Endothelial cell of umbilical vein (primary cell): Measurements from ENCODE around the gene SERPINA9. TPM values are rescaled to one million over a fixed set of nuclear protein-coding genes. Genes with fewer than 3 reads are reported as not detected.

Experiments
- BruUV-seq: library from RNA; stranded (reverse); fragments of 400-500 nt; replicated peaks from 2 replicates; lab custom pipeline; 2021; lab: Mats Ljungman, UMichigan
- CTCF ChIA-PET: fragments of 300-600, 350-600 bp; sonication (Branson Sonifier 250); formaldehyde crosslinking; loops from one replicate; lab custom pipeline; 2021; ENCODE audit warnings: antibody characterized with exemption, inconsistent platforms; lab: Charles Lee
- POLR2A ChIA-PET: fragments of 300-600, 350-600 bp; sonication (Branson Sonifier 250); formaldehyde crosslinking; loops from one replicate; lab custom pipeline; 2021; ENCODE audit warnings: antibody characterized with exemption, inconsistent platforms; lab: Charles Lee
- DNase-seq: peaks from one replicate; pipeline ENCODE4 v3.0.0-alpha.2; 2011; ENCODE audit warnings: low read depth, low spot score
- FAIRE-seq: peaks from 2 replicates; lab custom pipeline; 2011; peaks lifted over from hg19 to GRCh38; lab: Jason Lieb, UNC
- H2AFZ ChIP-seq: 2 replicates; pipeline ENCODE4 v1.6.0; 2012; ENCODE audit warnings: low read depth, low read length, control low read depth, inconsistent platforms
- H3K27ac ChIP-seq: 2 replicates; pipeline ENCODE4 v1.5.1; 2011; ENCODE audit warnings: low read depth, mild to moderate bottlenecking, control low read depth, low read length, moderate library complexity; ENCODE audit not compliant: insufficient read depth
- H3K27me3 ChIP-seq, 2 experiments: 2 replicates each; pipeline versions ENCODE4 v1.6.0 to v1.6.1; 2011; ENCODE audit warnings: low read length in 2 of 2, mixed read lengths in 1 of 2; ENCODE audit not compliant: control insufficient read depth in 2 of 2, insufficient read depth in 2 of 2
- H3K36me3 ChIP-seq, 2 experiments: 2 replicates in 1 of 2; 3 replicates in 1 of 2; pipeline ENCODE4 v1.5.1; 2011; ENCODE audit warnings: low read length in 2 of 2, mild to moderate bottlenecking in 1 of 2, moderate library complexity in 1 of 2; ENCODE audit not compliant: control insufficient read depth in 2 of 2, insufficient read depth in 2 of 2; ENCODE audit errors: extremely low read depth in 1 of 2
- H3K4me1 ChIP-seq: 3 replicates; pipeline ENCODE4 v1.5.1; 2011; ENCODE audit warnings: mild to moderate bottlenecking, low read length; ENCODE audit not compliant: control insufficient read depth, insufficient read depth; ENCODE audit errors: extremely low read depth
- H3K4me2 ChIP-seq: 2 replicates; pipeline ENCODE4 v1.6.1; 2011; ENCODE audit warnings: low read length, control low read depth, mixed read lengths; ENCODE audit not compliant: insufficient read depth
- H3K4me3 ChIP-seq, 3 experiments: fragments of 200-600 bp in 1 of 3; sonication (generic), shearing (Covaris generic) in 1 of 3; replicated peaks in 1 of 3; 2 replicates each; pipeline ENCODE4 v1.5.1; 2011 to 2016; ENCODE audit warnings: control low read depth in 3 of 3, low read length in 3 of 3, mild to moderate bottlenecking in 2 of 3, inconsistent platforms in 1 of 3, low read depth in 1 of 3, moderate library complexity in 1 of 3; ENCODE audit not compliant: insufficient read depth in 1 of 3
- H3K79me2 ChIP-seq: 2 replicates; pipeline ENCODE4 v1.6.0; 2012; ENCODE audit warnings: low read length, inconsistent platforms; ENCODE audit not compliant: control insufficient read depth, insufficient read depth
- H3K9ac ChIP-seq: replicated peaks from 2 replicates; pipeline ENCODE3; 2011; ENCODE audit warnings: low read length, control low read depth; ENCODE audit not compliant: insufficient read depth; ENCODE audit errors: extremely low read depth
- H3K9me1 ChIP-seq: replicated peaks from 3 replicates; pipeline ENCODE4 v1.6.0; 2011; ENCODE audit warnings: mild to moderate bottlenecking, low read length; ENCODE audit not compliant: control insufficient read depth, insufficient read depth; ENCODE audit errors: extremely low read depth
- H3K9me3 ChIP-seq: replicated peaks from 2 replicates; pipeline ENCODE4 v1.5.1; 2012; ENCODE audit warnings: low read length, inconsistent platforms; ENCODE audit not compliant: control insufficient read depth, insufficient read depth
- H4K20me1 ChIP-seq: replicated peaks from 2 replicates; pipeline ENCODE3; 2011; ENCODE audit warnings: mild to moderate bottlenecking, low read length; ENCODE audit not compliant: control insufficient read depth, insufficient read depth; ENCODE audit errors: extremely low read depth
- EZH2 ChIP-seq: IDR thresholded peaks from 2 replicates; pipeline ENCODE4 v1.6.1; 2012; ENCODE audit warnings: borderline replicate concordance, low read depth, mild to moderate bottlenecking, moderate library complexity, low read length, inconsistent platforms; ENCODE audit not compliant: severe bottlenecking
- FOS ChIP-seq: IDR thresholded peaks from 2 replicates; pipeline ENCODE4 v1.6.1; 2011; ENCODE audit warnings: mild to moderate bottlenecking, low read length, moderate library complexity, borderline replicate concordance; ENCODE audit not compliant: insufficient read depth
- JUN ChIP-seq: IDR thresholded peaks from 2 replicates; pipeline ENCODE4 v1.6.1; 2011; ENCODE audit warnings: borderline replicate concordance, low read depth; ENCODE audit not compliant: insufficient read length, insufficient read depth
- dilution Hi-C: fragments of 300-500 bp; cut with MboI; formaldehyde crosslinking; loops from one replicate; pipeline ENCODE4 v1.15.0; 2019; ENCODE audit warnings: low sequenced_read_pairs; ENCODE audit not compliant: extremely low pct_ligation_motif_present
- intact Hi-C: fragments of 100-400 bp; cut with micrococcal nuclease; formaldehyde crosslinking; loops from one replicate; pipeline ENCODE4 v1.10.0; 2022
- polyA plus RNA-seq, 4 experiments: library from polyadenylated mRNA; depleted of rRNA in 3 of 4; stranded (reverse) in 3 of 4; unstranded in 1 of 4; fragments of >200 nt; gene quantifications; 2 replicates each; pipeline versions ENCODE4 v1.2.1 to v1.2.3, GENCODE V29; 2011 to 2012; ENCODE audit warnings: missing spikeins in 1 of 4
- total RNA-seq: library from RNA; stranded (reverse); gene quantifications from 2 replicates; pipeline ENCODE4 v1.2.3, GENCODE V29; 2021

The SERPINA9 gene
- total and polyA plus RNA-seq, 2 donors (not counting 3 experiments of a cell fraction or from before 2014, with no cell fraction given) = not detected

GRCh38 chr14:94522115-94522724 lies 46.2 kb upstream of the SERPINA9 start:
- Histone ChIP-seq H3K9me1 (no peaks in the 10 kb centered on the region), H3K4me1 (no peaks in the 10 kb centered on the region), H3K4me2 (no peak overlapping the region), H4K20me1 (no peaks in the 10 kb centered on the region), H3K36me3 (no peaks in the 10 kb centered on the region), H3K9me3 (no peaks in the 10 kb centered on the region), H2AFZ (no peak overlapping the region), H3K9ac (no peak overlapping the region), H3K27me3 (no peaks in the 10 kb centered on the region), H3K4me3 (no peak overlapping the region), H3K27ac (no peak overlapping the region), H3K79me2 (no peaks in the 10 kb centered on the region)
- FAIRE-seq (no peak), DNase-seq (no peak)
- dilution Hi-C loops (no loop called here), intact Hi-C loops (no loop called here)
- CTCF ChIA-PET = interaction anchor here (0.8 to 1.2 kb wide), 2 partner anchors 27 kb away, joined by 3 to 8 read pairs; no protein-coding TSS in a partner anchor
- POLR2A ChIA-PET = no interaction called here
- BruUV-seq = no TSS peak
- TF ChIP-seq FOS (no peak), EZH2 (no peak)

- Histone ChIP-seq H3K9me3 (no peaks in the 10 kb centered on the region), H3K9ac (no peak overlapping the region), H3K27me3 (no peaks in the 10 kb centered on the region), H3K4me1 (no peaks in the 10 kb centered on the region), H3K4me2 (no peak overlapping the region), H3K4me3 (no peak overlapping the region), H3K79me2 (no peaks in the 10 kb centered on the region), H3K9me1 (no peaks in the 10 kb centered on the region), H2AFZ (no peak overlapping the region), H4K20me1 (no peaks in the 10 kb centered on the region), H3K36me3 (no peaks in the 10 kb centered on the region), H3K27ac (no peak overlapping the region)
- intact Hi-C loops (no loop called here), dilution Hi-C loops (no loop called here)
- TF ChIP-seq FOS = no peak
- TF ChIP-seq JUN = no peak
- ChIA-PET CTCF (interaction anchor here (1.2 kb wide), 1 partner anchor 27 kb away, joined by 8 read pairs; no protein-coding TSS in a partner anchor), POLR2A (no interaction called here)
- no TSS peak for BruUV-seq
- DNase-seq (no peak), FAIRE-seq (no peak)
These were observed 45.5 kb upstream of the SERPINA9 start for GRCh38 chr14:94521375-94522114.
